GM13977 (cell line): Measurements from ENCODE around the gene TBC1D9.

Experiments
- DNase-seq: peaks from one replicate; pipeline ENCODE4 v3.0.0; 2012; ENCODE audit warnings: low spot score
- CTCF ChIP-seq: IDR thresholded peaks from 2 replicates; pipeline ENCODE4 v1.5.1; 2012; ENCODE audit warnings: mild to moderate bottlenecking, control low read depth; ENCODE audit not compliant: insufficient read depth; ENCODE audit errors: extremely low read depth, missing control alignments
- in situ Hi-C: fragments of 300-500 bp; cut with MboI; formaldehyde crosslinking; loops from one replicate; pipeline ENCODE4 v1.12.0; 2022; ENCODE audit warnings: low sequenced_read_pairs, low pct_unique_long_range_greater_than_20kb, mixed read lengths, inconsistent platforms; ENCODE audit not compliant: unreplicated experiment

Gene TBC1D9

GRCh38 chr4:140718241-140718952, 37.8 kb downstream of the TBC1D9 start:
- no peak for TF ChIP-seq CTCF
- no peak for DNase-seq
- in situ Hi-C loops: no loop called here

GRCh38 chr4:140717313-140717712, 38.9 kb downstream of the TBC1D9 start:
- no peak for DNase-seq
- no peak for TF ChIP-seq CTCF
- in situ Hi-C loops: no loop called here

- no peak for TF ChIP-seq CTCF
- in situ Hi-C loops: no loop called here
- DNase-seq: no peak
Observed at GRCh38 chr4:140715119-140715518, 41.1 kb downstream of the TBC1D9 start.

GRCh38 chr4:140711910-140712309, 44.3 kb downstream of the TBC1D9 start:
- in situ Hi-C loops: no loop called here
- TF ChIP-seq CTCF: no peak
- no peak for DNase-seq

- DNase-seq: no peak
- in situ Hi-C loops: no loop called here
- TF ChIP-seq CTCF: no peak
Observed at GRCh38 chr4:140710908-140711622, 45.1 kb downstream of the TBC1D9 start.

GRCh38 chr4:140707325-140707724, 48.9 kb downstream of the TBC1D9 start:
- DNase-seq: no peak
- TF ChIP-seq CTCF: no peak
- in situ Hi-C loops: no loop called here
